GM12801 (cell line): ENCODE results near the gene MDK.

Experiments
- CTCF ChIP-seq: IDR thresholded peaks from one replicate; pipeline ENCODE4 v1.5.1; 2011; ENCODE audit warnings: control low read depth; ENCODE audit not compliant: insufficient read length; ENCODE audit errors: extremely low read depth

Gene MDK

GRCh38 chr11:46351148-46351547, 30.3 kb upstream of the MDK start:
- TF ChIP-seq CTCF: no peak

- TF ChIP-seq CTCF: no peak
Observed at GRCh38 chr11:46351606-46352005, 29.9 kb upstream of the MDK start.

- TF ChIP-seq CTCF: no peak
Observed at GRCh38 chr11:46352063-46352841, 29.2 kb upstream of the MDK start.

GRCh38 chr11:46353698-46354097, 27.8 kb upstream of the MDK start:
- no peak for TF ChIP-seq CTCF

- TF ChIP-seq CTCF: no peak
Observed at GRCh38 chr11:46356924-46357482, 24.5 kb upstream of the MDK start.

- TF ChIP-seq CTCF: no peak
Observed at GRCh38 chr11:46357483-46357936, 24.0 kb upstream of the MDK start.

GRCh38 chr11:46359953-46360352, 21.5 kb upstream of the MDK start:
- TF ChIP-seq CTCF: no peak
